A549 (cell line): ENCODE measurements around the gene TMEM140.

Experiments used
- CHD2 ChIP-seq: fragments of 150-350 bp; IDR thresholded peaks from 2 replicates; pipeline ENCODE4 v1.6.1; 2014; ENCODE audit warnings: low read length; ENCODE audit not compliant: partially characterized antibody
- EP300 ChIP-seq, 2 experiments: fragments of >200 bp; sonication (Bioruptor Twin); formaldehyde crosslinking; IDR thresholded peaks; 2 replicates in 1 of 2; 3 replicates in 1 of 2; pipeline ENCODE4 v1.6.1; 2016 to 2017
- HMGXB4 ChIP-seq: fragments of 250-450 bp; sonication (Bioruptor Pico); IDR thresholded peaks from 2 replicates; pipeline ENCODE4 v1.5.0; 2021; ENCODE audit warnings: mild to moderate bottlenecking, moderate library complexity, borderline replicate concordance
- MAX ChIP-seq: IDR thresholded peaks from 2 replicates; pipeline ENCODE4 v1.6.1; 2012
- POLR2A ChIP-seq: IDR thresholded peaks from 2 replicates; pipeline ENCODE4 v1.6.1; 2012; ENCODE audit warnings: mild to moderate bottlenecking, low read length
- RAD21 ChIP-seq, 2 experiments: fragments of >200 bp in 1 of 2; sonication (Bioruptor Twin) in 1 of 2; formaldehyde crosslinking in 1 of 2; IDR thresholded peaks in 1 of 2; conservative IDR thresholded peaks in 1 of 2; 2 replicates in 1 of 2; 3 replicates in 1 of 2; pipeline ENCODE4 v1.6.1; 2012 to 2018; ENCODE audit warnings: inconsistent platforms in 1 of 2
- RCOR1 ChIP-seq: fragments of 150-350 bp; IDR thresholded peaks from 2 replicates; pipeline ENCODE4 v1.6.1; 2014; ENCODE audit warnings: antibody characterized with exemption, low read length, low read depth
- RFX5 ChIP-seq: fragments of 450-650 bp; IDR thresholded peaks from 2 replicates; pipeline ENCODE4 v1.7.1; 2014; ENCODE audit warnings: antibody characterized with exemption, mild to moderate bottlenecking, moderate library complexity
- TP53 ChIP-seq: fragments of 250-450 bp; sonication (Bioruptor Pico); IDR thresholded peaks from 2 replicates; pipeline ENCODE4 v1.5.0; 2021; ENCODE audit warnings: mild to moderate bottlenecking, moderate library complexity
- ZC3H11A ChIP-seq: fragments of 450-650 bp; IDR thresholded peaks from 2 replicates; pipeline ENCODE4 v1.6.1; 2014; ENCODE audit warnings: antibody characterized with exemption, mild to moderate bottlenecking
- TF ChIP-seq, protein P1 (sequence below): fragments of >200 bp; sonication (Bioruptor Twin); formaldehyde crosslinking; IDR thresholded peaks from 3 replicates; pipeline ENCODE4 v1.5.1; 2016
- TF ChIP-seq, protein P2 (sequence below): fragments of 200-600 bp; sonication (generic); IDR thresholded peaks from 2 replicates; pipeline ENCODE4 v1.6.1; 2016; ENCODE audit warnings: antibody characterized with exemption, mild to moderate bottlenecking, moderate library complexity
- TF ChIP-seq, protein P3 (sequence below): IDR thresholded peaks from 2 replicates; pipeline ENCODE4 v1.6.1; 2012

DNA sequence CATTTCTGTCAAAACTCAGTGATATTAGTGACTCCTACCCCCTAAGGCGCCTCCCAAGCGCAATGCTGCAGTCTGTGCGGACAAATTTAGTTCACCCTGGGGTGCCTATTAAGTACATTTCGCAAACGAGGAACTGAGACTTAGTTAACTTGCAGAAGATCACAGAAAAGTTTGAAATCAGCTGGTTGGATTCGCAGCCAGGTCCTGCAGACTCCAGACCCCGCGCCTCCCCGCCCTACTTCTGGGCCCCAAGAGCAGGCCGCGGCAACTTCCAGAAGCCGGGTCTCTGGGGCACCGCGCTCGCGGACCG lies 22.0 kb downstream of the TMEM140 start:
- TF ChIP-seq CHD2, result no peak
- no peak for TF ChIP-seq EP300 (IDR thresholded peaks at IDR 0.05)
- no peak for TF ChIP-seq POLR2A
- no peak for TF ChIP-seq RAD21 (conservative IDR thresholded peaks at IDR 0.05 in 1 of 2, IDR thresholded peaks at IDR 0.05 in 1 of 2)
- TF ChIP-seq TP53 (CRISPR knock-in tag), result no peak
- no peak for TF ChIP-seq ZC3H11A
- TF ChIP-seq, protein P1, sequence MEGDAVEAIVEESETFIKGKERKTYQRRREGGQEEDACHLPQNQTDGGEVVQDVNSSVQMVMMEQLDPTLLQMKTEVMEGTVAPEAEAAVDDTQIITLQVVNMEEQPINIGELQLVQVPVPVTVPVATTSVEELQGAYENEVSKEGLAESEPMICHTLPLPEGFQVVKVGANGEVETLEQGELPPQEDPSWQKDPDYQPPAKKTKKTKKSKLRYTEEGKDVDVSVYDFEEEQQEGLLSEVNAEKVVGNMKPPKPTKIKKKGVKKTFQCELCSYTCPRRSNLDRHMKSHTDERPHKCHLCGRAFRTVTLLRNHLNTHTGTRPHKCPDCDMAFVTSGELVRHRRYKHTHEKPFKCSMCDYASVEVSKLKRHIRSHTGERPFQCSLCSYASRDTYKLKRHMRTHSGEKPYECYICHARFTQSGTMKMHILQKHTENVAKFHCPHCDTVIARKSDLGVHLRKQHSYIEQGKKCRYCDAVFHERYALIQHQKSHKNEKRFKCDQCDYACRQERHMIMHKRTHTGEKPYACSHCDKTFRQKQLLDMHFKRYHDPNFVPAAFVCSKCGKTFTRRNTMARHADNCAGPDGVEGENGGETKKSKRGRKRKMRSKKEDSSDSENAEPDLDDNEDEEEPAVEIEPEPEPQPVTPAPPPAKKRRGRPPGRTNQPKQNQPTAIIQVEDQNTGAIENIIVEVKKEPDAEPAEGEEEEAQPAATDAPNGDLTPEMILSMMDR, result no peak
- no peak for TF ChIP-seq RFX5
- TF ChIP-seq, protein P2, sequence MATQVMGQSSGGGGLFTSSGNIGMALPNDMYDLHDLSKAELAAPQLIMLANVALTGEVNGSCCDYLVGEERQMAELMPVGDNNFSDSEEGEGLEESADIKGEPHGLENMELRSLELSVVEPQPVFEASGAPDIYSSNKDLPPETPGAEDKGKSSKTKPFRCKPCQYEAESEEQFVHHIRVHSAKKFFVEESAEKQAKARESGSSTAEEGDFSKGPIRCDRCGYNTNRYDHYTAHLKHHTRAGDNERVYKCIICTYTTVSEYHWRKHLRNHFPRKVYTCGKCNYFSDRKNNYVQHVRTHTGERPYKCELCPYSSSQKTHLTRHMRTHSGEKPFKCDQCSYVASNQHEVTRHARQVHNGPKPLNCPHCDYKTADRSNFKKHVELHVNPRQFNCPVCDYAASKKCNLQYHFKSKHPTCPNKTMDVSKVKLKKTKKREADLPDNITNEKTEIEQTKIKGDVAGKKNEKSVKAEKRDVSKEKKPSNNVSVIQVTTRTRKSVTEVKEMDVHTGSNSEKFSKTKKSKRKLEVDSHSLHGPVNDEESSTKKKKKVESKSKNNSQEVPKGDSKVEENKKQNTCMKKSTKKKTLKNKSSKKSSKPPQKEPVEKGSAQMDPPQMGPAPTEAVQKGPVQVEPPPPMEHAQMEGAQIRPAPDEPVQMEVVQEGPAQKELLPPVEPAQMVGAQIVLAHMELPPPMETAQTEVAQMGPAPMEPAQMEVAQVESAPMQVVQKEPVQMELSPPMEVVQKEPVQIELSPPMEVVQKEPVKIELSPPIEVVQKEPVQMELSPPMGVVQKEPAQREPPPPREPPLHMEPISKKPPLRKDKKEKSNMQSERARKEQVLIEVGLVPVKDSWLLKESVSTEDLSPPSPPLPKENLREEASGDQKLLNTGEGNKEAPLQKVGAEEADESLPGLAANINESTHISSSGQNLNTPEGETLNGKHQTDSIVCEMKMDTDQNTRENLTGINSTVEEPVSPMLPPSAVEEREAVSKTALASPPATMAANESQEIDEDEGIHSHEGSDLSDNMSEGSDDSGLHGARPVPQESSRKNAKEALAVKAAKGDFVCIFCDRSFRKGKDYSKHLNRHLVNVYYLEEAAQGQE, result no peak
- TF ChIP-seq MAX, result no peak
- TF ChIP-seq RCOR1, result no peak
- TF ChIP-seq HMGXB4 (CRISPR knock-in tag), result no peak
- TF ChIP-seq, protein P3, sequence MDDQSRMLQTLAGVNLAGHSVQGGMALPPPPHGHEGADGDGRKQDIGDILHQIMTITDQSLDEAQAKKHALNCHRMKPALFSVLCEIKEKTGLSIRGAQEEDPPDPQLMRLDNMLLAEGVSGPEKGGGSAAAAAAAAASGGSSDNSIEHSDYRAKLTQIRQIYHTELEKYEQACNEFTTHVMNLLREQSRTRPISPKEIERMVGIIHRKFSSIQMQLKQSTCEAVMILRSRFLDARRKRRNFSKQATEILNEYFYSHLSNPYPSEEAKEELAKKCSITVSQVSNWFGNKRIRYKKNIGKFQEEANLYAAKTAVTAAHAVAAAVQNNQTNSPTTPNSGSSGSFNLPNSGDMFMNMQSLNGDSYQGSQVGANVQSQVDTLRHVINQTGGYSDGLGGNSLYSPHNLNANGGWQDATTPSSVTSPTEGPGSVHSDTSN, result no peak
